ENCODE measurements around the gene IL36B.

The IL36B gene

DNA sequence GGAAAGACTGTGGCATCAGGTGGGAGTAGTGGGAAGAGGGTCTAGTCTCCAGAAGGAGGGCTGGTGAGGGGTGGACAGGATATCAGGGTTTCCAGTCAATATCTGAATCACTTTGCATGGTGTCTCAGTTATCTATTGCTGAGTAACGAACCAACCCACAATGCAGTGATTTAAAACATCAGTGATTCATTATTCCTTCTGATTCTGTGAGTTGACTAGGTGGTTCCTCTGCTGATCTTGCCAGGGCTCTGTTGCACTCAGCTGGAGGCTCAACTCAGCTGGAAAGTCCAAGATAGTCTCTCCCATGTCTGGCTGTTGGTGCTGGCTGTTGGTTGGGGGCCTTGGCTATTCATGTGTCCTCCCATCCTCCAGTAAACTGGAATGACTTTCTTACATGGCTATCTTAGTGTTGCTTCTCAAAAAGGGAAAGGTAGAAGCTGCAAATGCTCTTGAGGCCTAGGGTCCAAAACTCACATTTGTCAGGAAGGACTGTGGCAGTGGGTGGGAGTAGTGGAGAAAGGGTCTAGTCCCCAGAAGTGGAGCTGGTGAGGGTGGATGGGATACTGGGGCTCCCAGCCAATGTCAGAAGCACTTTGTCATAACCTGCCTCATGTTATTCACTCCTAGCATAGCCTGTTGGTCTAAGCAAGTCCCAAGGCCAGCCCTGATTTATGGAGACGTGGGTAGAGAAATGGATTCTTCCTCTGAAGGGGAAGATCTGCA lies 29.0 kb upstream of the IL36B start:
- DNase-seq (ENCODE audit: low spot score), result no peak
- no peak overlapping the region for H3K27ac ChIP-seq
- H3K4me3 ChIP-seq, result no peak overlapping the region
- TF ChIP-seq, protein P1, sequence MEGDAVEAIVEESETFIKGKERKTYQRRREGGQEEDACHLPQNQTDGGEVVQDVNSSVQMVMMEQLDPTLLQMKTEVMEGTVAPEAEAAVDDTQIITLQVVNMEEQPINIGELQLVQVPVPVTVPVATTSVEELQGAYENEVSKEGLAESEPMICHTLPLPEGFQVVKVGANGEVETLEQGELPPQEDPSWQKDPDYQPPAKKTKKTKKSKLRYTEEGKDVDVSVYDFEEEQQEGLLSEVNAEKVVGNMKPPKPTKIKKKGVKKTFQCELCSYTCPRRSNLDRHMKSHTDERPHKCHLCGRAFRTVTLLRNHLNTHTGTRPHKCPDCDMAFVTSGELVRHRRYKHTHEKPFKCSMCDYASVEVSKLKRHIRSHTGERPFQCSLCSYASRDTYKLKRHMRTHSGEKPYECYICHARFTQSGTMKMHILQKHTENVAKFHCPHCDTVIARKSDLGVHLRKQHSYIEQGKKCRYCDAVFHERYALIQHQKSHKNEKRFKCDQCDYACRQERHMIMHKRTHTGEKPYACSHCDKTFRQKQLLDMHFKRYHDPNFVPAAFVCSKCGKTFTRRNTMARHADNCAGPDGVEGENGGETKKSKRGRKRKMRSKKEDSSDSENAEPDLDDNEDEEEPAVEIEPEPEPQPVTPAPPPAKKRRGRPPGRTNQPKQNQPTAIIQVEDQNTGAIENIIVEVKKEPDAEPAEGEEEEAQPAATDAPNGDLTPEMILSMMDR (IDR thresholded peaks at IDR 0.05), result no peak

DNA sequence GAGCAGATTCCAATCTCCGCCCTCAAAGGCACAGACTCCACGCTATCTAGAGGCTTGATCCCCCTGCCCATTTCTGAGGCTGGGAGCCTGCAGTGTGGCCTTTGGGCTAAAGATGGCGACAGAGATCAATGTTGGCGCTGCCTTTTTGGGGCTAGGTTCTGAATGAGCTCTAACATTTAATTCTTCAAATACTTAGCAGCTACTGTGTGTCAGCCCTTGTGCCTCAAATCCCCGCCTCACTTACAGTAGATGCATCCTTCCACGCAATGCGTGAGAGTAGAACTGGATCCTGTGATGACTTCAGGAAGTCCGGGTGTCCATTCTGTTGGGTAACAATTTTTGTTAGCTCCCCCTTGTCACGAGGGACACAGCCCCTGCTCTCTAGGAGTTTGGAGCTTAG lies 27.5 kb upstream of the IL36B start:
- Histone ChIP-seq H3K4me3 (no peak overlapping the region), H3K27ac (no peak overlapping the region)
- no peak for DNase-seq (ENCODE audit: low spot score)
- TF ChIP-seq, protein P1 (IDR thresholded peaks at IDR 0.05), result no peak

DNA sequence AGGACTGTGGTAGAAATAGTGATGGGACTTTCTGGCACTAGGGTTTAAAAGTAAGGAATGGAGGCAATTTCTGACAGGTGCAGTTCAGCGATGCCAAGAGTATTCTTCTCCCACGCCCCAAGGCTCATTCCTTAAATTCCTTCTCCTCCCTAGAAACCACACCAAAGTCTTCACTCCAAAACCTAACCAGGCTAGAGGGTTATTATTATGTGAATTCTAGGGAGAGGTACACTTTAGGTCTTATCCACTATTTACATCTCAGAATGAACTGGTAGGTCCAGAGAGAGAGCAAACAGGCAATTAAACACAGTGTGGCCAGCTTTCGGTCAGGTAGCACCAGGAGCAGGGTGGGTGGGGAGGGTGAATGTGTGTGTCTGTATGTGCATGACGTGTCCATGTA lies 26.5 kb upstream of the IL36B start:
- no peak for DNase-seq (ENCODE audit: low spot score)
- Histone ChIP-seq H3K4me3 (no peak overlapping the region), H3K27ac (no peak overlapping the region)
- TF ChIP-seq, protein P1 (IDR thresholded peaks at IDR 0.05), result no peak

DNA sequence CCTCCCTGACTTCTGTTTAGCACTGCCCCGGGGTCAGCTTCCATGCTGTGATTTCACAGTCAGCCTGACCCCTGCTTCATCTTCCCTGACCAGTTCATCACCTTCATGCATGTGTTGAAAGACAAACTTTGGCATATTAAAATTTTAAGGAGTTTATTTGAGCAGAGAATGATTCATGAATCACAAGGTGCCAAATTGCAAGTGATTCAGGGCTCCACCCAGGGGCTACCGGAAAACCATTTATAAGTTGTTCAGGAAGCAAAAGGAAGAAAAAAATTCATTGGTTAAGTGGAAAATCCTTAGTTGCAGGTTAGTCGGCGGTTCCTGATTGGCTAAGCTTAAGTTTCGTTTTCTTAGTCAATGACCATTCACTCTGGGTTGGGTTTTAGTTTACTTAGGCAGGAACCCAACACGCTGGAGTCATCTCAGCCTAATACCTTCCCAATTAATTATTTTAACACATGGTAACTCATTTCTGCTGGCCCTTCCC lies 25.7 kb upstream of the IL36B start:
- no peak overlapping the region for H3K4me3 ChIP-seq
- DNase-seq (ENCODE audit: low spot score), result no peak
- H3K27ac ChIP-seq, result no peak overlapping the region
- TF ChIP-seq, protein P1 (IDR thresholded peaks at IDR 0.05), result no peak

DNA sequence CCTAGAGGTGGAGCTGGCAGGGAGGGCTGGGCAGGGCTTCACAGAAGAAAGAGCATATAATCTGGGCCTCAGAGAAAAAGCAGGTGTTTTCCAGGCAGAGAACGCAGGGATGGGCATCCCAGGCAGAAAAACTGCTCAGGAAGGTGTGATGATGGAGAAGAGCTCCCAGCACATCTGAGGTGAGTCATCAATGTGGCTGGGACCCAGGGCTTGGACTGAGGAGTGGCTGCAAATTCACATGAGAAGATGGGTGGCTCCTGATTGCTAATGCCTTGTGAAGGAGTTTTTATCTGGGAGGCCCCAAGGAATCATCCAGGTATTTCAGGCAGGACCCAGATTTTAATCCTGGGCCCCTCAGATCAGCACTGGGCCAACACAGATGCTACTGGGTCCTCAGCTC lies 25.3 kb upstream of the IL36B start:
- H3K27ac ChIP-seq, result no peak overlapping the region
- TF ChIP-seq, protein P1 (IDR thresholded peaks at IDR 0.05), result no peak
- no peak overlapping the region for H3K4me3 ChIP-seq
- DNase-seq (ENCODE audit: low spot score), result no peak

DNA sequence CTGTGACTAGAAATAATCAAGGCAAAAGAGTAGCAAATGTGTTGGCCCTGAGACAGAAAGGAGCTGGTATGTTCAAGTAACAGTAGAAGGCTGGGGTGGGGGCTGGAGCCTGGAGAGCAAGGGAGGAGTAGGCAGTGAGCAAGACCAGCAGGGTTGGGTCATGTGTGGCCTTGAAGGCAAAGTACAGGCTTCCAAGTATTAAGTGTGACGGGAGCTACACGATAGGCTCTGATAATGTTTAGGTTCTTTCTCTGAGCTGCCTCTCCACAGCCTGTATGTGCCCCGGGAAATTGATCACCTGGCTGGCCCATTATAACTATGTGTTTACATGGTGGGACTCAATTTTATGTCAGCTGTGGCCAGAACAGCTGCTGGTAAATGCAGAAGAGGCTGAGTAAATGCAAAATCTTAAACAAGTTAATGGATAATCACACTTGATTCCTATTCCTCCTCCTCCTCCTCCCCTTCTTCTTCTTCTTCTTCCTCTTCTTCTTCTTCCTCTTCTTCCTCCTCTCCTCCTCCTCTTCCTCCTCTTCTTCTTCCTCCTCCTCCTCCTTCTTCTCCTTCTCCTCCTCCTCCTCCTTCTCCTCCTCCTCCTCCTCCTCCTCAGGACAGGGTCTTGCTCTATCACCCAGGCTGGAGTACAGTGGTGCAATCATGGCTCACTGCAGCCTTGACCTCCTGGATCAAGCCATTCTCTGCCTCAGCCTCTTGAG lies 24.4 kb upstream of the IL36B start:
- H3K27ac ChIP-seq, result no peak overlapping the region
- no peak for DNase-seq (ENCODE audit: low spot score)
- TF ChIP-seq, protein P1 (IDR thresholded peaks at IDR 0.05), result no peak
- H3K4me3 ChIP-seq, result no peak overlapping the region

DNA sequence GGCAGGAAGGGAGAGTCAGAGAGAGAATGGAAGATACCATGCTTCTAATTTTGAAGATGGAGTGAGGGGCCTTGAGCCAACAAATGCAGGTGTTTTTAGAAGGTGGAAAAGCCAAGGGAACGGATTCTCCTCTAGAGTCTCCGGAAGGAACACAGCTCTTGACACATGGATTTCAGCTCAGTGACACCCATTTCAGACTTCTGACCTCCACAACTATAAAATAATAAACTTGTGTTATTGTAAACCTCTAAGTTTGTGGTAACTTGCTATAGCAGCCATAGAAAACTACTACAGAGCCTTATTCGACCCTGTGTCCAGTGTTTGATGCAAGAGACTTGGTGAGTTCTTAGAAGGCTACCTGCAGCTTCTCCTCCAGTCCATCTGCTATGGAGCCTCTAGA lies 22.9 kb upstream of the IL36B start:
- TF ChIP-seq, protein P1 (IDR thresholded peaks at IDR 0.05), result no peak
- DNase-seq (ENCODE audit: low spot score), result no peak
- H3K27ac ChIP-seq, result no peak overlapping the region
- no peak overlapping the region for H3K4me3 ChIP-seq

Measured in coronary artery (tissue), 2 donors.